Memory B cell (primary cell): ENCODE data around the gene DRD3.
A peak's percentile ranks its signal among the peaks of the same experiment; 100 is the strongest.

Source experiments
- ATAC-seq: fragments of 150-1000 bp; cut with Tn5 transposase; 2 replicates; pipeline ENCODE4 v1.10.0; 2021; ENCODE audit warnings: low read depth, mild to moderate bottlenecking, moderate library complexity
- DNase-seq, 2 donors: peaks; one replicate each; pipeline ENCODE4 v3.0.0; 2022; ENCODE audit warnings: low spot score in 2 of 2
- H3K27ac Mint-ChIP-seq: one replicate; pipeline ENCODE4 v1.8.0; 2022; ENCODE audit warnings: mild to moderate bottlenecking, moderate library complexity, mixed read lengths
- H3K27me3 Mint-ChIP-seq: one replicate; pipeline ENCODE4 v1.8.0; 2022; ENCODE audit warnings: mixed read lengths
- H3K36me3 Mint-ChIP-seq: one replicate; pipeline ENCODE4 v1.8.0; 2022; ENCODE audit warnings: mild to moderate bottlenecking, mixed read lengths
- H3K4me1 Mint-ChIP-seq: one replicate; pipeline ENCODE4 v1.8.0; 2022; ENCODE audit warnings: mixed read lengths
- H3K4me3 Mint-ChIP-seq: one replicate; pipeline ENCODE4 v1.8.0; 2022; ENCODE audit warnings: mild to moderate bottlenecking, moderate library complexity, mixed read lengths
- H3K9me3 Mint-ChIP-seq: one replicate; pipeline ENCODE4 v1.8.0; 2022; ENCODE audit warnings: mixed read lengths

The DRD3 gene

GRCh38 chr3:114093596-114093995 is 85.3 kb downstream of the DRD3 start:
- Mint-ChIP-seq H3K4me1 (peaks cover 7% of the 10 kb centered on the region), H3K27me3 (no peaks in the 10 kb centered on the region), H3K27ac (no peak overlapping the region), H3K36me3 (peaks cover under 1% of the 10 kb centered on the region), H3K4me3 (no peak overlapping the region), H3K9me3 (peaks cover 1% of the 10 kb centered on the region)
- no peak for ATAC-seq
- no peak for DNase-seq

DNA sequence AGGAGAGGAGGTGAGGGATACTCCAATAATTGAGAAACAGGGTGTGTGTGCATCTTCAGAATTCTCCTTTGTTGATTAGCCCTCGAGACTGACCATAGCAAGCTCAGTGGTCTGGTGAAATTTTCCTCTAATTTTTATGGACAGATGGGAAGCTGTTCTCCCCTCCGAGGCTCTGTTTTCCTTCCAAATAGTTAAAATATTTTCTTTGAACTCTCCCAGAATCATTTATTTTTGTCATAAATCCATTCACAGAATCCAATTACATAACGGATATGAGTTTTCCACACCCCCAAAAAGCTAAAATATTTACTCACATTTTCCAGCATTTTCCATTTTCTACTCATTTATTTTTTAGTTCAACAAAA is 85.9 kb downstream of the DRD3 start:
- H3K4me1 Mint-ChIP-seq: peaks cover 7% of the 10 kb centered on the region
- no peak overlapping the region for H3K4me3 Mint-ChIP-seq
- H3K9me3 Mint-ChIP-seq: peaks cover 1% of the 10 kb centered on the region
- no peak for ATAC-seq
- H3K27me3 Mint-ChIP-seq: no peaks in the 10 kb centered on the region
- peaks cover 2% of the 10 kb centered on the region for H3K36me3 Mint-ChIP-seq
- no peak overlapping the region for H3K27ac Mint-ChIP-seq
- DNase-seq: no peak

GRCh38 chr3:114092151-114093015 is 86.5 kb downstream of the DRD3 start:
- Mint-ChIP-seq H3K27ac (no peak overlapping the region), H3K4me1 (peaks cover 9% of the 10 kb centered on the region), H3K36me3 (peaks cover 7% of the 10 kb centered on the region), H3K4me3 (no peak overlapping the region), H3K27me3 (no peaks in the 10 kb centered on the region), H3K9me3 (peaks cover 1% of the 10 kb centered on the region)
- ATAC-seq: no peak
- DNase-seq: no peak

GRCh38 chr3:114089675-114090074 is 89.2 kb downstream of the DRD3 start:
- Mint-ChIP-seq H3K36me3 (peaks cover 27% of the 10 kb centered on the region), H3K27me3 (no peaks in the 10 kb centered on the region), H3K4me3 (no peak overlapping the region), H3K27ac (no peak overlapping the region), H3K4me1 (peaks cover 7% of the 10 kb centered on the region), H3K9me3 (peaks cover 1% of the 10 kb centered on the region)
- DNase-seq: no peak
- ATAC-seq: no peak

DNA sequence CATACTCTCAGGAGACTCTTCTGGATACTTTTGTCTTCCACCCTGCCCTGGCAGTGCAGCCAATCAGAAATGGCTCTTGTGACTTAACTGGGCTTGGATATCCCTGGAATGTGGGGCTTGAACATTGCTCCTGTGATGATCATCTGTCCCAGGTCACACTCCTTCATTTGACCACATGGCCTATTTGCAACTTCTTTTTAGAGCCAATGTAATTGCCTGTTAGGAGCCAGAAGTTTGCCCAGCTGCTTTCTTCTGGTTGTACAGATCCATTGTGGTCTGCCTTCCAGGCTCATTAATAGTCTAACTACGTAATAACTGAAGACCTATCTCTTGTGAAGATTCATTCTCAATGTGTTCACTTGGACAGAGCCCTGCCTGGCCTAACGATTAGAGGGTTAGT is 92.5 kb downstream of the DRD3 start:
- Mint-ChIP-seq H3K4me3 (no peak overlapping the region), H3K27ac (no peak overlapping the region), H3K4me1 (peaks cover 2% of the 10 kb centered on the region)

GRCh38 chr3:114083112-114083511 is 95.7 kb downstream of the DRD3 start:
- Mint-ChIP-seq H3K4me1 (peaks cover 2% of the 10 kb centered on the region), H3K27ac (peak overlapping the region; percentile 39), H3K36me3 (peaks cover 48% of the 10 kb centered on the region), H3K27me3 (no peaks in the 10 kb centered on the region), H3K9me3 (no peaks in the 10 kb centered on the region), H3K4me3 (no peak overlapping the region)
- DNase-seq (no peak), ATAC-seq (no peak)

More for the DNA sequence above, 92.5 kb downstream of the DRD3 start:
- peaks cover 43% of the 10 kb centered on the region for H3K36me3 Mint-ChIP-seq
- no peaks in the 10 kb centered on the region for H3K9me3 Mint-ChIP-seq
- DNase-seq: no peak
- H3K27me3 Mint-ChIP-seq: no peaks in the 10 kb centered on the region
- ATAC-seq: no peak

DNA sequence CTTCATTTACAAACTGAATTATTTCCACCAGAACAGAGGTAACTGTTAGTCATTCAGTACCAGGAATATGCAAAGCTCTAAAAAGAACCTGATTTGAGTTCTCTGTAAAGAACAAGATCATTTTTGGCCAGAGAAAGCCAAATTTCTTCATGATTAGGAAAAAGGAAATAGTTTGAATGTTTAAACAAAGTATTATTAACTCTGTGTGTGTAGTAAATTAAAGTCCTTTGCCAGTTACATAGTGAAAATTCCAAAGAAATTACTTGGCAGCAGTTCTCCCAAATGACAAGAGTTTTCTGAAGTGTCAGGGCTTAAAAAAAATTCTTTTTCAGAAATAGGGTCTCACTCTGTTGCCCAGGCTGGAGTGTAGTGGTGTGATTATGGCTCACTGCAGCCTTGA is 97.8 kb downstream of the DRD3 start:
- H3K4me3 Mint-ChIP-seq: no peak overlapping the region
- ATAC-seq: no peak
- H3K27me3 Mint-ChIP-seq: no peaks in the 10 kb centered on the region
- no peaks in the 10 kb centered on the region for H3K9me3 Mint-ChIP-seq
- peaks cover 49% of the 10 kb centered on the region for H3K36me3 Mint-ChIP-seq
- no peaks in the 10 kb centered on the region for H3K4me1 Mint-ChIP-seq
- DNase-seq: no peak
- H3K27ac Mint-ChIP-seq: no peak overlapping the region

DNA sequence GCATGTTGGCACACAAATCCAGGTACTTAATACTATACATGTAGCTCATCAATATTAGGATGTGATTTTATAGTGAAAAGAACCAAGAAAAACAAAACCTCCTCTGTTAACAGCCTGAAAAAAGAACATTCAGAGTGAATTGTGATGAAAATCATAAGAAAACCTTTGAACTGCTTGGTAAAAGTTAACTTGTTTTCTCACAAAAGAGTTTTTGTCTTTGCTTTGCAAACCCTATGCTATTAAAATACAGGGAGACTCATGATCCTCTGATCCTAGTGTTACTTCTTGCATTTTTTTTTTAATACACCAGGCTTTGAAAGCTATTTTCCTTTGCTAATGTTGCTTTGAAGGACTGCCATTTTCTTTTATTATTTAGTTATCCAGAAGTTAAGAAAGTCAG is 98.7 kb downstream of the DRD3 start:
- no peak overlapping the region for H3K27ac Mint-ChIP-seq
- H3K36me3 Mint-ChIP-seq: peaks cover 42% of the 10 kb centered on the region
- ATAC-seq (no peak), DNase-seq (no peak)
- H3K27me3 Mint-ChIP-seq: no peaks in the 10 kb centered on the region
- no peaks in the 10 kb centered on the region for H3K9me3 Mint-ChIP-seq
- H3K4me3 Mint-ChIP-seq: no peak overlapping the region
- no peaks in the 10 kb centered on the region for H3K4me1 Mint-ChIP-seq

DNA sequence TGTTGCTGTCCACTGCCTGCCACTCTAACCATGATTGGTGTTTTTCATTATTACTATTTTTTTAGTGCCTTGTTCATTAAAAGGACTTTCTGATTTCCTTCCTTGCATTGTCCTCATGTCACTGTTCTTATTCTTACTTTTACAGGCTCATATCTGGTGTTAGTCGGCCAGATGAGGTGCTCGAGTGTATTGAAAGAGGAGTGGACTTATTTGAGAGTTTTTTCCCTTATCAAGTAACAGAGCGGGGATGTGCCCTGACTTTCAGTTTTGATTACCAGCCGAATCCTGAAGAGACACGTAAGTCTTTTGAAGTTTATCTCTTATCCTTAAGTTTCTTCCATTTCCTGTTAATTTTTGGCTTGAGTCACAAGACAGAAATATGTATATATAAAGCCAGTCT is 99.1 kb downstream of the DRD3 start:
- no peaks in the 10 kb centered on the region for H3K4me1 Mint-ChIP-seq
- H3K36me3 Mint-ChIP-seq: peaks cover 46% of the 10 kb centered on the region
- DNase-seq (no peak), ATAC-seq (no peak)
- H3K27ac Mint-ChIP-seq: no peak overlapping the region
- no peaks in the 10 kb centered on the region for H3K9me3 Mint-ChIP-seq
- H3K27me3 Mint-ChIP-seq: no peaks in the 10 kb centered on the region
- H3K4me3 Mint-ChIP-seq: no peak overlapping the region

GRCh38 chr3:114078126-114078525 is 100.7 kb downstream of the DRD3 start:
- Mint-ChIP-seq H3K4me1 (peaks cover 5% of the 10 kb centered on the region), H3K9me3 (no peaks in the 10 kb centered on the region), H3K27me3 (no peaks in the 10 kb centered on the region), H3K4me3 (no peak overlapping the region), H3K27ac (no peak overlapping the region), H3K36me3 (peaks cover 50% of the 10 kb centered on the region)
- DNase-seq: no peak
- ATAC-seq: no peak
